ENCODE measurements around the gene ROBO2.
"Not testable (repeated sequence)": the region's sequence is repeated elsewhere in the genome, so short reads cannot be mapped to it uniquely, and the experiment has no call there.

Gene ROBO2

DNA sequence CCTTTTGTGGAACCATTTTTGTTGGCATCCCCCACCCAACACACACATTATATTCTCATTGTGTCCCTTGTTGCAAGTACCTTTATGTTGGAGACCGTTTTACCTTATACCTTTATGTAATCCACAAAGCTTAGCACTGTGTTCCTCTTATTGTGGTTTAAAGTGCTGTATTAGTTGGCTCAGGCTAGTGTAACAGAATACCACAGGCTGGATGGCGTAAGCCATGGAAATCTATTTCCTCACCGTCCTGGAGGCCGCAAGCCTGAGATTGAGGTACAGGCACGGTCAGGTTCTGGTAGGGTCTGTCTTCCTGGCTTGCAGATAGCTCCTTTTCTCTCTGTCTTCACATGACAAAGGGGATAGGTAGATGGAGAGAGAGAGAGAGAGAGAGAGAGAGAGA, 302.8 kb downstream of the ROBO2 start:
- DNase-seq = no peak

DNA sequence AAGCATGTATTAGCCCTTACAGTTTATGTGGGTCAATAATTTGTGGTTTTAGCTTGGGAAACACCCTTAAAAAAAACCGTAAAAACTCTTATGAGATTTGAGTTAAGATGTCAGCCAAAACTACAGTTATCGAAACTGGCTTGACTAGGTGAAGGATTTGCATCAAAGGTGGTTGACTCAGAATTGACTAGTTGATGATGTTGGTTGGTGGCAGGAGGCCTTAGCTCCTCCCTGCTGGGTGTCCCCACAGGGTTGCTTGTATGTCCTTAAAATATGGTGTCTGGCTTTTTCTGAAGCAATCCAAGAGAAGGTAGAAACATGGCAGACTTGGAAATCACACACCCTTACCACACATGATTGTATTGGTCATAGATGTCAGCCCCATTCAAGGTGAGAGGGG, 305.1 kb downstream of the ROBO2 start:
- no peak for DNase-seq

DNA sequence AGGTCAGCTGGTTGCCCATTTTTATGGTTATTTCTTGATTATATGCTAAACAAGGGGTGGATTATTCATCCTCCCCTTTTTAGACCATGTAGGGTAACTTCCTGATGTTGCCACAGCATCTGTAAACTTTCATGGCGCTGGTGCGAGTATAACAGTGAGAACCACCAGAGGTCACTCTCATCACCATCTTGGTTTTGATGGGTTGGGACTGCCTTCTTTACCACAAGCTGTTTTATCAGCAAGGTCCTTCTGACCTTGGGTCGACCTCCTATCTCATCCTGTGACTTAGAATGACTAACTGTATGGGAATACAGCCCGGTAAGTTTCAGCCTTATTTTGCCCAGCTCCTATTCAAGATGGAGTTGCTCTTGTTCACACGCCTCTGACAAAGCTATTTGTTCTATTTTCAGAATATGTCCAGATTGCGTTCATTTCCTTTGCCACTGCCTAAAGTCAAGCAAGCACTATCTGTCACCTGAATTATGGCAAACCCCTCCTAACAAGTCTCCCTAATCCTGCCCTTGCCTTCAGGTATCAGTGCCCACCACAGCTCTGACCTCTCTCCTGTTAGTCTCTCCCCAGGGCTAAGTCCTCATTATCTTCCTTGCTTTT, 308.5 kb downstream of the ROBO2 start:
- peak; percentile 36 for DNase-seq

DNA sequence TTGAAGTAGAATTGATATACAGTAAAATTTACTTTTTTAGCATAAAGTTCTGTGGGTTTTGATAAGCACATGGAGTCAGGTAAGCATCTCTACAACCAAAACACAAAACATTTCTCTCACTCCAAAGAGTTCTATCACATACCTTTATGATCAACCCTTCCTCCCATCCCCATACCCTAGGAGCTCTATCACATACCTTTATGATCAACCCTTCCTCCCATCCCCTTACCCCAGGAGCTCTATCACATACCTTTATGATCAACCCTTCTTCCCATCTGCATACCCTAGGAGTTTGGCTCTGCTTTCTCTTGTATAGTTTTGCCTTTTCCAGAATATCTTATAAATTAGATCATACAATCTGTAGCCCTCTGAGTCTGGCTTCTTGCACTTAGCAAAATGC, 315.1 kb downstream of the ROBO2 start:
- DNase-seq = no peak

DNA sequence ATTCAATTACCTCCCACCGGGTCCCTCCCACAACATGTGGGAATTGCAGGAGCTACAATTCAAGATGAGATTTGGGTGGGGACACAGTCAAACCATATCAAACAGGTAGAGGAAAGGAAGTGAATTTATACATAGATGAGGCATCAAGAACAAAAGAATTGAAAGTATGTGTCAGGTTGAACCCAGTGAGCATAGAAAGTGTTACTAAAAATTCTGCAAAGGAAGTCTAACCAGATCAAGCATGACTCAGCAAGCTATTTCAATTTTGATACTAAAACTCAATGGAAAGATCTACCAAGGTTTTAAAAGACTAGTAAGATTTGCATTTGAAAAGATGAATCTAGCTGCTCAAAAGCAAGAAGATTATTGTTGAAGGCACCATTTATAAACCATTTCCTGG, 323.0 kb downstream of the ROBO2 start:
- no peak for DNase-seq

DNA sequence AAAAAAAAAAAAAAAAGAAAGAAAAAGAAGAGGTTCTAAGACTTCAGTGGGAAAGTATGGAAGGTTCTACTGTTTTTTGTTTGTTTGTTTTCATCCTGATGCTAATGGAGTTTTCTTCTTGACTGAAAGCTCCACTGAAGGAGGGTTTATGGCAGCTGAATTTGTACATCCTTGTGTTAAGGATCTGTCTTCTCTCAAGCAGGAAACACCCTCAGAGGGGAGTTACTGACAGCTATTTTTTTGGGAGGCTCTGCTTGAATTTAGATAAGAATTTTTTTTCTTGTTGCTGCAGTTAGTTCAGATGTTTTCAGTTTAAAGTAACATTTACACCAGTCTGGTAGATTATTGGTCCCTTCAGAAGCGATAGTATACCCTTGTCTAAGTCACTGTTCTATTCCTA, 325.3 kb downstream of the ROBO2 start:
- no peak for DNase-seq

DNA sequence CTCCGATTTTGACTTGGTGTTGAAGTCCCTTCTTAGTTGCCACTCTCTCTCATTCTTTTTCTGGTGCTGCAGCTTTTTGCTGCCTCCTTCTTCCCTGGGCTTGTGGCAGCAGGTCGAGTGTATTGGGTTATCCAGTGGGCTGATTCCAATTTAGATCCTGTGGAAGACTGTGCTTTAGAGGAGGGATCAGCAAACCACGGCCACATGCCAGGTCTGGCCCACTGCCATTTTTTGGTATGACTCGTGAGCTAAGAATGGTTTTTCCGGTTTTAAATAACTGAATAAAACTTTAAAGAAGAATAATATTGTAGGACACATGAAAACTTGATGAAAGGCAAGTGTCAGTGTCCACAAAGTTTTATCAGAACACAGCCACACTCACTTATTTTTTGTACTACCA, 330.5 kb downstream of the ROBO2 start:
- DNase-seq = peak; percentile 84

DNA sequence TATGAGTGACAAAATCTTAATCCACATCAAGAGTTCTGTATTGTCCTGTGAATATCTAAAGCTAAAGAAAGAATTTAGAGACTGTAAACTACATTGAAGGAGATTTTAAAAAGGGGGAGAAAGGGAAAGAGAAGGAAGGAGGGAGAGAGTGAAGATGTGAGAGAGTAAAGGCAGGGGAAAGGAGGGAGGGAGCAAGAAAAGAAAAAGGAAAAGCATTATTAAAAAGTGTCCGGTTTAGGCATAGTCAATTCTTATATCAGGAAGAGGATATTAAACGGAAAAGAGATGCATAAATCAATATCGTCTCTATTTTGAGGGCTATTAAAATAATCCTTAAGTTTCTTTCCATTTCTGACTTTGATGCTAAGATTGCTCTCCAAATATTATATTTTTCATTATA, 332.1 kb downstream of the ROBO2 start:
- DNase-seq = no peak

DNA sequence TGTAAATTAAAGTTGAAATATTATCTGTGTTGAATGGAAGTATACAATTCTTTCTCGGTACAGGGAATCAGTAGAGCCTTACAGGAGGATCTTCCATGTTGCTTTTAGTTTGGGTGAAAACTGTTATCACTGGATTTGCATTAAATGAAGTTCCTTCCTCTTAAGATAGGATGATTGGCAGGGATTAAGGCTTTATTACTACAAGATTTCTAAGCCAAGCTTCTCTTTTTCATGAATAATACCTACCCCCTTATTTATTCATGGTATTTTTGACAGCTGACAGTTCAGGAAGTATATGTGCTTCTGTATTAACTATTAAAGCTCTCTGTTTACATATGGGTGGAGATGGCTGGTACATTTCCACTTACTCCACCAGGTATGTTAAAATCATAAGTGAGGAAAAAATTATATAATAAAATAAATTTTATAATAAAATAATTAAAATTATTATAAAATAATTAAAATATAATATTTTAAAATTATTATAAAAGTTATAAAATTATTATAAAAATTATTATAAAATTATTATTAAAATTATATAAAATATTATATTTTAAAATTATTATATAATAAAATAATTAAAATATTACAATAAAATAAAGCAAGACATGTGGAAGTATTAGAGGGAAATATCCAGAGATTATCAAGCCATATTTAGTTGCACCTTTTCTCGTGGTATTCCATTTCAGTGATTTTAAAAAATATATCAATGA, 332.9 kb downstream of the ROBO2 start:
- no peak for DNase-seq

DNA sequence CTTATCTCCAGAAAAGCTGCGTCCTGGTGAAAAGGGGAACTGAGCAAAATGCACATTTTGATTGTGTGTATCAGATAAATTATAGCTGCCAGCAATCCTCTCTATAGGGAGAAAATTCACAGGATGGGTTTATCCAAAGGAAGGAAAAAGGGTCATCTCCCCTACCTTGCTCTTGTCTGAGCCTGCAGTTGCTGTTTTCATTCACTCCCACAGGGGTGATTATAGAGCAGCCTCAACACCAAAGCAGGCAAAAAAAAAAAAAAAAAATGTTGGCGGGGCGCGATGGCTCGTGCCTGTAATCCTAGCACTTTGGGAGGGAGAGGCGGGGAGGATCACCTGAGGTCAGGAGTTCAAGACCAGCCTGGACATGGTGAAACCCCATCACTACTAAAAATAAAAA, 333.7 kb downstream of the ROBO2 start:
- DNase-seq = no peak

DNA sequence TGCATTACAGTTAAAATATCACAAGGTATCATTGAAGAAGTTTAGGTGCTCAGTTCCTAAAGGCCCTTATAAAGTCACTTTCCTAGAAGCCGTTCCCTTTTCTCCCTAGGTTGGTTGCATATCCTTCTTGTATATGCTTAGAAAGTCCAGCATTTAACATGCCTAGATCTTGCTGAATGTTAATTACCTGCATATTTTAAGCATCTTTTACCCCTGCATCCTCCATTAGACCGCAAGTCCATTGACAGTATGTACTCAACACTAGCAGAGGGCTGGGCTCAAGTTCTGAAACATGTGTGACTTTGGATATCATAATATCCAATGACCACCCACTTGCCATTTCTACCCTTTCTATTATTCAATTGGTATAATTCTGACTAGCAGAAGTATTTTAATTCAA, 336.6 kb downstream of the ROBO2 start:
- no peak for DNase-seq

DNA sequence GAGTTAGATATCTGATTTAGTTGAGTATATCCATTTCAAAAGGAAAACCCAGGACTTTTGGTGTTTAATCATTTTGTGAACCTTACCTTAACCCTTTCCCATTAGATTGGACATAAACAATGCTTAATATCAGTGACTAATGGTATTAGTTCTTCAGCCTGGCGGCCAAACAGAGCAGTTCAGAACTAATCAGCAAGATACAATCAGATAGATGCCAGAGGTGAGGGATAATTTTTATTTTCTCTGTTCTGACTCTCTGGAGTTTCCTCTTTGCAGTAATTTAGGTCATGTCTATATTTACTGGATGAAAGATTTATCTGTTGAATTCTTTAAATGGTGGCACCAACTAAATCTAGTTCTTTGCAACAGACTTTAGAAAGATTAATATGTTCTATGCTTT, 337.8 kb downstream of the ROBO2 start:
- no peak for DNase-seq

DNA sequence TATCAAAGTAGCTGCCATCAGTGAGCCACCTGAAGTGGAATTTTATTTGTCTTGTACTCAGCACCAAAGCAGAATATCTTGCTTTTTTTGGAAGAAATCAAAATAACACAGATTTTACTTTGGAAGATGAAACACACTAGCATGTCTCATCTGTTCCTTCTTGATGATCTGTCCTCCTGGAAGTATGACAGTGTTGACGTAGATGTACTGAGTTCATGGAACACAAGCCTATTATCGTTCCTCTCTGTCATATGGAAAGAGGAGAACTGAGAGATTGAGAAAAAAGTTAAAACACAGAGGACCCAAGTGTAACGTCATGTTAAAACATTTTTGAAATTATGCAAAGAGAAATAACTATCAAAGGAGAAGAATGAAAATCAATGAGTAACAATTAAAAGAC, 340.2 kb downstream of the ROBO2 start:
- no peak for DNase-seq

DNA sequence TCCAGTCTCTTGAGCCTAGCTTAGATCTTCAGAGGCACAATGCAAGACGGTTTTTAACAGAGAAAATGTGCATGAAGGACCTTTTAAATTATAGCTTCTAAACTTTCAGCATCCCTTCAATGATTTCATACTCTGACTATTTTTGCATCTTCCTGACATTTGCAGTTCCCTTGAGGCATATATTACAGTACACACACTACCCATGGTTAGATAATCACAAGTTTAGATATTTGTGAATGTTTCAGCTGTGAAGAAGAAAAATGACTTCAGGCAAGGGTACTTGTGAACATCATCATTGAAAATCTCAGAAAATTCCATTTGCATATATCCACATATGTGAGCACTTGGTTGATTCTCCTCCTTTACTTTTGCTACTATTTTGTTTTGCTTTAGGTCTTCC, 341.5 kb downstream of the ROBO2 start:
- DNase-seq = no peak

DNA sequence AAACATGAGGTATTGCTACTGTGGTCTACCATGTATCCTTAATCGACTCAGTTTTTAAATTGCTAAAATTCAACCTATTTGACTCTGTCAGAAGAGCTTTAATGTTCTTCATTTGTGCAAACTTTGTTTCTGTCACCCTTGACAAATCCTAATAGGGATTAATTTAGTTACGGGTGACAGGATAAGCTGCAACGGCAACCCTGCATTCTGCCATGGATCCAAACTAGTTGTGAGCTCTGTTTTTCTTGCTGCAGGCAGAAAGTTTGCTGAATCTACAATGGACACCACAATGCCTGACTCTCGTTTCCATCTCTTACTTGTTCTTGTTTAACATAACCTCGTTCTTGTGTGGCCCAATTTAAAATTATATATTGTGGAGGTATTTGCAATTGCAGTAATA, 352.3 kb downstream of the ROBO2 start:
- no peak for DNase-seq

DNA sequence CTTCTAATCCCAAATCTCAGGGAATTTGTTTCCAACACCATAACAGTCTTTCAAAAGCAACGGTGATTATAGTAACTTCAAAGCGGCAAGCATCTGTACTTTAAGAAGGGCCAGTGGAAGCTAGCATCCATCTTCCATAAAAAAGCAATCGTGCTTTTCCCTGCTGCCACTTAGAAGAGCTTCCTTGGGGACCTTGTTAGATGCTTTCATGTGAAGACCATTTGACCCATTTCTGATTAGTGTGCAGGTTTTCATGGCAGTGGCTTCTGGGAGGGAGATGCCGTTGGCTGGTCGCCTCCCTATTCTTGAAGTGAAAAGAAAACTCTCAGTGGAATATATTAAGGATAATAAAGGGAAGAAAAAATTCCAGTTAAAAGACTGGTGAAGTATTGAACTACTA, 354.1 kb downstream of the ROBO2 start:
- DNase-seq = no peak

DNA sequence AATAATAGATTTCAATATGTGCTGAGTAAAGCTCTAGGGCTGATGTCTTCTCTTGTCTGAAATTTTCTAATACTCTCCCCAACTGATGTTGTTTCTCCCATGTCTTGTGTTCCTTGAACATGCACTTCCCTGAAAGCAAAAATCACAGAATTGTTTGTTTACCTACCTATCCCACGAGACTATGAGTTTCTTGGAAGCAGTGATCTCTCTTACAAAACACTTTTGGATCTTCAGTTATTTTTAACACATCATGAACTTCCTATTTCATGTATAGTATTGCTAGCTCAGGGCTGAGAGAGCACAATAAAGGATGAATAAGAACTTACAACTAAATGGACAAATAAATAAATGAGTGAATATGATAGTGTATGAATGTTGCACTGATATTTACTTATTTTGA, 365.0 kb downstream of the ROBO2 start:
- no peak for DNase-seq

DNA sequence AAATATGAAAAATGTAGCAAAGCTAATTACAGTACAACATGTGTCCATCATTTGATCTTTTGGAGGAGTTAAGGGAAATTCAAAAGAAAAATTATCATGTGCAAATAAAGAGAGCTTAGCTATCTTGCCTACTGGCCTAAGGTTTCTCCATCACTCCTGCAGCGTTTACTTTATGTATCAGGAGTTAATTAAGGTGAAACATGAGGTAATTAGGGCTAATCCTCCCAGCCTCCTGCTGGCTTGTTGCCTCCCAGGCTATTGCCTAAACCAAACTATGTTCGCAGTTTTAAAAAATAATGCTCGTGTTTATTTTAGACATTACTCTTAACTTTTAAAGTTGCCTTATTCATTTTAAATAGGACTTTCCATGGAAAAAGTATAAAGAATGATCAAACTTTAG, 367.5 kb downstream of the ROBO2 start:
- no peak for DNase-seq

DNA sequence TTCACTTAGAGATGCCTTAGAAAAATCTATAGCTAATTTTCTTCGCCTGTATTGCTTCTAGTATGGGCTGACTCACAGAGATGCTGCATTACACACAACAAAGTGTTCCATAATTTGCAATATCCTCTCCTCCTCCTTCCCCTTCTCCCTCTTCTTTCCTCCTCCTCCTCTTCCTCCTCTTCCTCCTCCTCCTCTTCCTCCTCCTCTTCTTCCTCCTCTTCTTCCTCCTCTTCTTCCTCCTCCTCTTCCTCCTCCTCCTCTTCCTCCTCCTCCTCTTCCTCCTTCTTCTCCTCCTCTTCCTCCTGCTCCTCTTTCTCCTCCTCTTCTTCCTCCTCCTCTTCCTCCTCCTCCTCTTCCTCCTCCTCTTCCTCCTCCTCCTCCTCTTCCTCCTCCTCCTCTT, 370.4 kb downstream of the ROBO2 start:
- DNase-seq = not testable (repeated sequence)

DNA sequence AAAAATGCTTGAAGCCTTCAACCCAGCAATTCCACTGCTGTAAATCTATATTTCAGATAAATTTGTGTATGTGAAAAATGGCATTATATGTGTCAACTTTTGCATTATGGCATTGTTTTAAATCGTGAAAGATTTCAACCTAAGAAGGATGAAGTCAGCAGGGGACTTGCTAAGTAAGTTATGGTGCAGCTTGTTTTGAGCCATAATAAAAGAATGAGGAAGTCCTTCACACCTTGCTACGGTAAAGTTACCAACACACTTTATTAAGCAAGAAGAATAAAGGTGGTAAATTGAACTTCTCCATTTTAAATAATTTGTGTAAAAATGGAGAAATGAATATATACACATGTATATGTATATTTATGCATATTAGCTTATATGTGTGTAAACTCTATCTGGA, 371.4 kb downstream of the ROBO2 start:
- no peak for DNase-seq

DNA sequence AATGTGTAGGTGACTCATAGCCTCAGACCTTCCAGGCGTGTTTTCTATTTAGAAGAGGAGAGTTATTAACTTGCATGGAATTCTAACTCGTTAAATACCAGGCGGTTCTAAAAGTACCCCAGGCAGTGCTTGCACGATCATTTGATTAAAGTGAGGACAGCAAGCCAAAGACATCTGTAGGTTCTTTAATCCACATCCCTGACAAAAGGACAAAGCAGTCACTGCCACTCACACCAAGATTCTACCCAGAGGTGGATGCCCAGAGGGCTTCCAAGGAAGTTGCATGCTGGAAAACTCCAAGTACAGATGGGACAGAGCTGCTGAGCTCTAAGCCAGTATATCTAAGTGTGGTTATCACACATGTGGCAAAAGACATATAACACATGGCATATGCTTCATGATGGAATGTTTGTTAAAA, 372.1 kb downstream of the ROBO2 start:
- peak; percentile 68 for DNase-seq

DNA sequence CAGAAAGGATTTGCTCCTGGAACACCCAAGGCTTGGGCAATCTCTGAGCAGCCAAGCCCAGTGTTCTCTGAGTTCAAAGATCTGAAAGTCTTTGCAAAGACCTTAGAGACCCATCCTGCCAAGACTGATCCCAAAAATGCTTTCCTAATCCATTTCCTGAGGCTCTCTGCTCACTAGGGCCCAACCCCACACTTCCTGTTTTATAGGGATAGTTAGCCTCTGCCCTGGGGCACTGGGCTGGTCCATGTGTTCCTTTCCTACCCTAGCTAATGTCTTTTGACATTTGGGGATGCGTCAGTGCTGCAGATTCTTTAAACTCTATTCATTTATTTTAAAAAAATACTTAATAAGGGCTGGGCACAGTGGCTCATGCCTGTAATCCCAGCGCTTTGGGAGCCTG, 372.7 kb downstream of the ROBO2 start:
- DNase-seq = no peak

DNA sequence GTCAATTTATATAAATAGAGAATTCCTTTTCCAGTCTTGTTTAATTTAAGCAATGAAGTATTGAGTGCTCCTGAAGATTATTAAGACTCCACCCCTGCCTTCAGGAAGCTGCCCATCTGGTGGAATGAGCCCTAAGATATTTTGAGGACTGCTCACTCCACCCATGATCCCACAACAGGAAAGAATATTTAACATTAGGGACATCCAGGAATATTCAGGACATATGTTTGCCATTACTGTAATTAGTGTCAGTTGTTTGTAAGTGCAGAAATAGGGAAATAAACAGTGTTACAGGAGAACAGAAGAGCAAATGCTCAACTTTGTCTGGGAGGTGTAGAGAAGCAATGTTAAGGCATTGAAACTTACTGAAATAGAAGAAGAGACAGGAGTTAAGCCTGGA, 375.0 kb downstream of the ROBO2 start:
- DNase-seq = peak; percentile 8

DNA sequence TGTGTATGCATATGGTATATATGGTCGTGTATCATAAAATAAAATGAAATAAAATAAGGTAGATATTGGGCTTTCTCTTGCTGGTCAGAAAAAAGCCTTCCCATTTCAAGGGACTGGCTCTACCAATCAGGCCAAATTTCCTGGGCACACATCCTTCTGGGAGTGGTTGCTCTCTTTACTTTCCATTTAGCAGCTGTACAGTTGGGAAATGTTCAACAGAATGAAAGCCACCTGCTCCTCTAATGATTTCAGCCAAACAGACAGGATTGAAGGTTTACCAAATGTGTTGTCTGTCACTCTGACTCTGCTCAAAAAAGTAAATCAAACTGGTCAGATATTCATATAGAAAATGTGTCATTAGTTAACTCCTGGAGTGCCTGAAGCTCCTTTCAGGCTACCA, 380.4 kb downstream of the ROBO2 start:
- DNase-seq = no peak

DNA sequence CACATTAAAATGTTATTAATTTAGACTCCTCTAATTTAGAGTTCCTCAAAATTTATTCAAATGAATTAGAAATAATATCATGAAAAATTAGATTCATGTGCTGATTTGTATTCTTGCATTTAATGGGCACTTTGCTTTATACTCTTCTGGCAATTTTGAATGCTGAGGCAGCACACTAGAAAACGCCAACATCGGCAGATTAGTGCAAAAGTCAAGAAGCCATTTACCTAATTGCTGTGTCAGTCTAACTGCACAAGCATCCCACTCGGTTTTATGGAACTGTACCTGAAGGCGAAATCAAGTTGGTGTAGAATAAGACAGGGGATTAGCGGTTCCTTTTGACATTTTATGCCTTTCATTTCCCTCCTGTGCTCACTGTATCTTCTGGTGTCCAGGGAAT, 382.0 kb downstream of the ROBO2 start:
- DNase-seq = no peak

All from fibroblast of upper back skin (primary cell).